ENCODE results near the gene SLC39A11.

Gene SLC39A11

DNA sequence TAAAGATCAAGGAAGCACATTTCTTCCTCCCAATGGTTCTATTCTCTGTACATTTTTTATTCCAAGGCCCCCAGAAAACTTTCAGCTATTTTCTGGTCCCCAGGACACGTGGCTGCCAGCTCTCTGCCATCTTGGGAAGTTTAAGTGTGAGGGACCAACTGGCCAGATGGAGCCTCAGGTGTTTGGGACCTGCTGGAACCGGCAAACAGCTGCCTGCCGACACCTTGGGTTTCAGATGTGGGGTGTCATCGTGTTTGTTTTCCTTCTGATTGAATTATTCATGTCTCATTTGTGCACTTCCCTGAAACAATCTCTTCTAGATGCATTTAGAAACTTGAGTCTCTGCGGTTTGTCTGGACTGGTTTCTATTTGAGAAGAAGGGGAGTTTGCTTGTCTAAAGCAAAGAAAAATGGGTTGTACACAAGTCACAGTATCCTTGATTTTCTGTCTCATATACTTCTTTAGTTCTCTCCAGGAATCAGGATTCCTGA is 386.5 kb downstream of the SLC39A11 start:
- Histone ChIP-seq H3K27me3 (ENCODE audit: insufficient read depth, low read depth) (no peaks in the 10 kb centered on the region), H3K4me3 (IDR thresholded peaks at IDR 0.05; ENCODE audit: insufficient read depth, low read depth, low read length) (no peak overlapping the region), H4K20me1 (ENCODE audit: insufficient read depth) (no peaks in the 10 kb centered on the region), H3K36me3 (ENCODE audit: insufficient read depth) (no peaks in the 10 kb centered on the region), H3K4me1 (ENCODE audit: low read depth, poor library complexity, severe bottlenecking) (peaks cover 18% of the 10 kb centered on the region), H2AFZ (ENCODE audit: low read depth) (no peak overlapping the region), H3K27ac (peak overlapping the region; percentile 49; the same call in 1 of the 2 replicates), H3K79me2 (ENCODE audit: insufficient read depth, low read depth) (no peaks in the 10 kb centered on the region), H3K4me2 (peak overlapping the region; percentile 8; the same call in 1 of the 2 replicates), H3K9ac (no peak overlapping the region)
- TF ChIP-seq, protein P1, sequence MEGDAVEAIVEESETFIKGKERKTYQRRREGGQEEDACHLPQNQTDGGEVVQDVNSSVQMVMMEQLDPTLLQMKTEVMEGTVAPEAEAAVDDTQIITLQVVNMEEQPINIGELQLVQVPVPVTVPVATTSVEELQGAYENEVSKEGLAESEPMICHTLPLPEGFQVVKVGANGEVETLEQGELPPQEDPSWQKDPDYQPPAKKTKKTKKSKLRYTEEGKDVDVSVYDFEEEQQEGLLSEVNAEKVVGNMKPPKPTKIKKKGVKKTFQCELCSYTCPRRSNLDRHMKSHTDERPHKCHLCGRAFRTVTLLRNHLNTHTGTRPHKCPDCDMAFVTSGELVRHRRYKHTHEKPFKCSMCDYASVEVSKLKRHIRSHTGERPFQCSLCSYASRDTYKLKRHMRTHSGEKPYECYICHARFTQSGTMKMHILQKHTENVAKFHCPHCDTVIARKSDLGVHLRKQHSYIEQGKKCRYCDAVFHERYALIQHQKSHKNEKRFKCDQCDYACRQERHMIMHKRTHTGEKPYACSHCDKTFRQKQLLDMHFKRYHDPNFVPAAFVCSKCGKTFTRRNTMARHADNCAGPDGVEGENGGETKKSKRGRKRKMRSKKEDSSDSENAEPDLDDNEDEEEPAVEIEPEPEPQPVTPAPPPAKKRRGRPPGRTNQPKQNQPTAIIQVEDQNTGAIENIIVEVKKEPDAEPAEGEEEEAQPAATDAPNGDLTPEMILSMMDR (conservative IDR thresholded peaks at IDR 0.05; ENCODE audit: low read depth, low read length): no peak

DNA sequence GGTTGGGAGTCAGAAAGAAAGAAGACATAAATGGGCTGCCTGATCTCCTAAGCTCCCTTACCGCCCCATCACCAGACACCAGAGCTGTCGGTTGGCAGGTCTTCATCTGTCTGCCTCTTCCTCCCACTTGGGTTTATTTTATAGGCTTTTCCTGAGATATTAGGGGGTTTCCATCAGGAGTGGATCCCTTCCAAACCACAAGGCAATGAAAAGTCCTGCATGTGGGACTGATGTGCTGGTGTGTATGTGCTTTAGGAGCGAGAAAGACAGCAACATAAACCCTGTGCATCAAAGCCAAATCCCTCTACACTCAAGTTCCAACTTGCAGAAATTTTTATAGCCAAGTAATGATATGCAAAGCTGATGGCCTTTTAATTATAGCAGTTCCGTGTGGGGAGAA is 389.5 kb downstream of the SLC39A11 start:
- Histone ChIP-seq H3K79me2 (ENCODE audit: insufficient read depth, low read depth) (no peaks in the 10 kb centered on the region), H3K27ac (no peak overlapping the region), H3K9ac (no peak overlapping the region), H4K20me1 (ENCODE audit: insufficient read depth) (no peaks in the 10 kb centered on the region), H3K4me3 (IDR thresholded peaks at IDR 0.05; ENCODE audit: insufficient read depth, low read depth, low read length) (no peak overlapping the region), H3K36me3 (ENCODE audit: insufficient read depth) (no peaks in the 10 kb centered on the region), H2AFZ (ENCODE audit: low read depth) (no peak overlapping the region), H3K4me1 (ENCODE audit: low read depth, poor library complexity, severe bottlenecking) (peaks cover 18% of the 10 kb centered on the region), H3K4me2 (no peak overlapping the region), H3K27me3 (ENCODE audit: insufficient read depth, low read depth) (no peaks in the 10 kb centered on the region)
- TF ChIP-seq, protein P1 (conservative IDR thresholded peaks at IDR 0.05; ENCODE audit: low read depth, low read length): no peak

DNA sequence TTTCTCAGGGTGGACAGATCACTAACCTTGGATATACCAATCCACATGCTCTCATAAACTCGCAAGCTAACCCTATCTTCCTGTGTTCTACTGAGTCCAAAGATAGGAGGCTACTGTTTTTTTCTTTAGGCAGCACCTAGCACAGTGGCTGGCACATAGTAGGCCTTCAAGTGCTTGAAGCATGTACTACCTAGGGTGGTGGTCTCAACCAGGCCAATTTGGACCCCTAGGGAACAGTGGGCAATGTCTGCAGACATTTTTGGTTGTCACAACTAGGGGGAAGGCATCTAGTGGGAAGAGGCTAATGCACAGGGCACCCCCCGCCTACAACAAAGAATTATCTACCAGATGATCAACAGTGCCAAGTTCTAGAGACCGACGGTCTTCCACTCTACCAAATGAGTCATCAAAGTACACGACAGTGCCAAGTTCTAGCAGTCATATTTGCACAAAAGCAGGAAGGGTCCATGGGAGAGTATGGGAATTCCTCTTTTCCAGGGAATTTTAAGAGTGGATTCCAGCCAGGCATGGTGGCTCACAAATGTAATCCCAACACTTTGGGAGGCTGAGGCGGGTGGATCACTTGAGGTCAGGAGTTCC is 390.3 kb downstream of the SLC39A11 start:
- no peaks in the 10 kb centered on the region for H4K20me1 ChIP-seq (ENCODE audit: insufficient read depth)
- H3K4me2 ChIP-seq: no peak overlapping the region
- no peak overlapping the region for H2AFZ ChIP-seq (ENCODE audit: low read depth)
- H3K4me1 ChIP-seq (ENCODE audit: low read depth, poor library complexity, severe bottlenecking): peaks cover 18% of the 10 kb centered on the region
- no peak overlapping the region for H3K9ac ChIP-seq
- no peak overlapping the region for H3K27ac ChIP-seq
- TF ChIP-seq, protein P1 (conservative IDR thresholded peaks at IDR 0.05; ENCODE audit: low read depth, low read length): no peak
- H3K79me2 ChIP-seq (ENCODE audit: insufficient read depth, low read depth): no peaks in the 10 kb centered on the region
- no peaks in the 10 kb centered on the region for H3K27me3 ChIP-seq (ENCODE audit: insufficient read depth, low read depth)
- H3K4me3 ChIP-seq (IDR thresholded peaks at IDR 0.05; ENCODE audit: insufficient read depth, low read depth, low read length): no peak overlapping the region
- no peaks in the 10 kb centered on the region for H3K36me3 ChIP-seq (ENCODE audit: insufficient read depth)

DNA sequence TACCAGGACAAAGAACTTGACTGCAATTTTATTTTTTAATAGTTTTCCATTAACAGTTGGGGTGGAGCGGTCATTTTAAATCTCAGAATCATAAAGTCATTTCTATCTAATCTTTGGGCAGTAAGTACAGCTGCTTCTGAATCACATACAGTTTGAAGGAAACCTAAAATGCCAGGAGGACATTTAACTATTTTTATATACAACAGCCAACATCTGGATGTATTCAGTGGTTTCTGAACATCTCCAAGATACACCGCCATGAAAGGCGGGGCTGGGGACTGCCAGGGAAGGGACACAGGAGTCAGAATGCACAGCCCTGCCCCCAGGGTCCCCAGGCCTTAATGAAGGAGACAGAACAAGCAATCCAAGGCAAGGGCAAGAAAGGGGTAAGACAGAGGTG is 392.3 kb downstream of the SLC39A11 start:
- TF ChIP-seq, protein P1 (conservative IDR thresholded peaks at IDR 0.05; ENCODE audit: low read depth, low read length): no peak
- Histone ChIP-seq H3K79me2 (ENCODE audit: insufficient read depth, low read depth) (no peaks in the 10 kb centered on the region), H3K4me2 (no peak overlapping the region), H3K9ac (no peak overlapping the region), H3K4me3 (IDR thresholded peaks at IDR 0.05; ENCODE audit: insufficient read depth, low read depth, low read length) (no peak overlapping the region), H2AFZ (ENCODE audit: low read depth) (no peak overlapping the region), H4K20me1 (ENCODE audit: insufficient read depth) (no peaks in the 10 kb centered on the region), H3K4me1 (ENCODE audit: low read depth, poor library complexity, severe bottlenecking) (peaks cover 2% of the 10 kb centered on the region), H3K27ac (no peak overlapping the region), H3K36me3 (ENCODE audit: insufficient read depth) (no peaks in the 10 kb centered on the region), H3K27me3 (ENCODE audit: insufficient read depth, low read depth) (no peaks in the 10 kb centered on the region)
